ENCODE results near the gene DSTYK.

Gene DSTYK

GRCh38 chr1:205224736-205225135 is 13.2 kb upstream of the DSTYK start (continued):
- TF ChIP-seq, protein P1, sequence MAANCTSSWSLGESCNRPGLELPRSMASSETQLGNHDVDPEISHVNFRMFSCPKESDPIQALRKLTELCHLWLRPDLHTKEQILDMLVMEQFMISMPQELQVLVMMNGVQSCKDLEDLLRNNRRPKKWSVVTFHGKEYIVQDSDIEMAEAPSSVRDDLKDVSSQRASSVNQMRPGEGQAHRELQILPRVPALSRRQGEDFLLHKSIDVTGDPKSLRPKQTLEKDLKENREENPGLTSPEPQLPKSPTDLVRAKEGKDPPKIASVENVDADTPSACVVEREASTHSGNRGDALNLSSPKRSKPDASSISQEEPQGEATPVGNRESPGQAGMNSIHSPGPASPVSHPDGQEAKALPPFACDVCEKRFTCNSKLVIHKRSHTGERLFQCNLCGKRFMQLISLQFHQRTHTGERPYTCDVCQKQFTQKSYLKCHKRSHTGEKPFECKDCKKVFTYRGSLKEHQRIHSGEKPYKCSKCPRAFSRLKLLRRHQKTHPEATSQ (tag by site-specific recombination; IDR thresholded peaks at IDR 0.05): no peak
- peak; percentile 100 for TF ChIP-seq WT1 (tag by site-specific recombination; IDR thresholded peaks at IDR 0.05)
- TF ChIP-seq ZNF157 (tag by site-specific recombination; IDR thresholded peaks at IDR 0.05): no peak
- TF ChIP-seq ZNF23 (tag by site-specific recombination; IDR thresholded peaks at IDR 0.05; ENCODE audit: borderline replicate concordance): no peak
- no peak for TF ChIP-seq ZNF423 (tag by site-specific recombination; IDR thresholded peaks at IDR 0.05)
- no peak for TF ChIP-seq ZNF26 (tag by site-specific recombination; IDR thresholded peaks at IDR 0.05)
- no peak for TF ChIP-seq ZNF133 (tag by site-specific recombination; IDR thresholded peaks at IDR 0.05)
- TF ChIP-seq BCL11A (tag by site-specific recombination; IDR thresholded peaks at IDR 0.05; ENCODE audit: low read depth): peak; percentile 66; the same call in 1 of the 2 replicates
- TF ChIP-seq ZNF138 (tag by site-specific recombination; IDR thresholded peaks at IDR 0.05; ENCODE audit: borderline replicate concordance): no peak
- no peak for TF ChIP-seq TCF7L2 (IDR thresholded peaks at IDR 0.05; ENCODE audit: borderline replicate concordance, low read depth, low read length)
- TF ChIP-seq OVOL3 (tag by site-specific recombination; IDR thresholded peaks at IDR 0.05): peak; percentile 75; the same call in 1 of the 2 replicates
- TF ChIP-seq ZNF354C (tag by site-specific recombination; IDR thresholded peaks at IDR 0.05; ENCODE audit: borderline replicate concordance, low read depth): no peak
- no peak for TF ChIP-seq KLF16 (tag by site-specific recombination; IDR thresholded peaks at IDR 0.05)
- TF ChIP-seq, protein P2, sequence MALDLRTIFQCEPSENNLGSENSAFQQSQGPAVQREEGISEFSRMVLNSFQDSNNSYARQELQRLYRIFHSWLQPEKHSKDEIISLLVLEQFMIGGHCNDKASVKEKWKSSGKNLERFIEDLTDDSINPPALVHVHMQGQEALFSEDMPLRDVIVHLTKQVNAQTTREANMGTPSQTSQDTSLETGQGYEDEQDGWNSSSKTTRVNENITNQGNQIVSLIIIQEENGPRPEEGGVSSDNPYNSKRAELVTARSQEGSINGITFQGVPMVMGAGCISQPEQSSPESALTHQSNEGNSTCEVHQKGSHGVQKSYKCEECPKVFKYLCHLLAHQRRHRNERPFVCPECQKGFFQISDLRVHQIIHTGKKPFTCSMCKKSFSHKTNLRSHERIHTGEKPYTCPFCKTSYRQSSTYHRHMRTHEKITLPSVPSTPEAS (tag by site-specific recombination; IDR thresholded peaks at IDR 0.05): no peak
- TF ChIP-seq ZNF184 (tag by site-specific recombination; IDR thresholded peaks at IDR 0.05): no peak
- TF ChIP-seq ZNF521 (tag by site-specific recombination; IDR thresholded peaks at IDR 0.05): no peak
- no peak for TF ChIP-seq ZNF837 (tag by site-specific recombination; IDR thresholded peaks at IDR 0.05)
- no peak for TF ChIP-seq ZNF341 (tag by site-specific recombination; IDR thresholded peaks at IDR 0.05; ENCODE audit: low read depth)
- TF ChIP-seq KLF1 (tag by site-specific recombination; IDR thresholded peaks at IDR 0.05): no peak
- no peak for TF ChIP-seq ZNF202 (tag by site-specific recombination; IDR thresholded peaks at IDR 0.05; ENCODE audit: borderline replicate concordance)
- peak; percentile 71 for TF ChIP-seq ZNF629 (tag by site-specific recombination; IDR thresholded peaks at IDR 0.05)
- no peak for TF ChIP-seq ZNF776 (tag by site-specific recombination; IDR thresholded peaks at IDR 0.05; ENCODE audit: borderline replicate concordance)
- TF ChIP-seq ZNF169 (tag by site-specific recombination; IDR thresholded peaks at IDR 0.05): no peak
- TF ChIP-seq ZBTB11 (tag by site-specific recombination; conservative IDR thresholded peaks at IDR 0.05; ENCODE audit: low read depth): no peak
- TF ChIP-seq, protein P3, sequence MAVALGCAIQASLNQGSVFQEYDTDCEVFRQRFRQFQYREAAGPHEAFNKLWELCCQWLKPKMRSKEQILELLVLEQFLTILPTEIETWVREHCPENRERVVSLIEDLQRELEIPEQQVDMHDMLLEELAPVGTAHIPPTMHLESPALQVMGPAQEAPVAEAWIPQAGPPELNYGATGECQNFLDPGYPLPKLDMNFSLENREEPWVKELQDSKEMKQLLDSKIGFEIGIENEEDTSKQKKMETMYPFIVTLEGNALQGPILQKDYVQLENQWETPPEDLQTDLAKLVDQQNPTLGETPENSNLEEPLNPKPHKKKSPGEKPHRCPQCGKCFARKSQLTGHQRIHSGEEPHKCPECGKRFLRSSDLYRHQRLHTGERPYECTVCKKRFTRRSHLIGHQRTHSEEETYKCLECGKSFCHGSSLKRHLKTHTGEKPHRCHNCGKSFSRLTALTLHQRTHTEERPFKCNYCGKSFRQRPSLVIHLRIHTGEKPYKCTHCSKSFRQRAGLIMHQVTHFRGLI (tag by site-specific recombination; IDR thresholded peaks at IDR 0.05): no peak
- TF ChIP-seq ZNF670 (tag by site-specific recombination; IDR thresholded peaks at IDR 0.05; ENCODE audit: low read depth): no peak
- no peak for TF ChIP-seq ZNF311 (tag by site-specific recombination; IDR thresholded peaks at IDR 0.05; ENCODE audit: borderline replicate concordance)
- peak; percentile 71 for TF ChIP-seq ZEB2 (tag by site-specific recombination; IDR thresholded peaks at IDR 0.05)
- TF ChIP-seq, protein P4, sequence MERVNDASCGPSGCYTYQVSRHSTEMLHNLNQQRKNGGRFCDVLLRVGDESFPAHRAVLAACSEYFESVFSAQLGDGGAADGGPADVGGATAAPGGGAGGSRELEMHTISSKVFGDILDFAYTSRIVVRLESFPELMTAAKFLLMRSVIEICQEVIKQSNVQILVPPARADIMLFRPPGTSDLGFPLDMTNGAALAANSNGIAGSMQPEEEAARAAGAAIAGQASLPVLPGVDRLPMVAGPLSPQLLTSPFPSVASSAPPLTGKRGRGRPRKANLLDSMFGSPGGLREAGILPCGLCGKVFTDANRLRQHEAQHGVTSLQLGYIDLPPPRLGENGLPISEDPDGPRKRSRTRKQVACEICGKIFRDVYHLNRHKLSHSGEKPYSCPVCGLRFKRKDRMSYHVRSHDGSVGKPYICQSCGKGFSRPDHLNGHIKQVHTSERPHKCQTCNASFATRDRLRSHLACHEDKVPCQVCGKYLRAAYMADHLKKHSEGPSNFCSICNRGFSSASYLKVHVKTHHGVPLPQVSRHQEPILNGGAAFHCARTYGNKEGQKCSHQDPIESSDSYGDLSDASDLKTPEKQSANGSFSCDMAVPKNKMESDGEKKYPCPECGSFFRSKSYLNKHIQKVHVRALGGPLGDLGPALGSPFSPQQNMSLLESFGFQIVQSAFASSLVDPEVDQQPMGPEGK (tag by site-specific recombination; IDR thresholded peaks at IDR 0.05): 0 out of 2 replicates have a peak, but pooled peaks have one; percentile 22
- no peak for TF ChIP-seq EGR2 (tag by site-specific recombination; IDR thresholded peaks at IDR 0.05; ENCODE audit: low read depth)
- no peak for TF ChIP-seq SCRT2 (tag by site-specific recombination; IDR thresholded peaks at IDR 0.05)

All from HEK293 (cell line).